Parietal lobe (tissue), 2 donors: ENCODE data around the gene EPB41L5. TPM values are rescaled to one million over a fixed set of nuclear protein-coding genes. Genes with fewer than 3 reads are reported as not detected.

Experiments
- small RNA-seq: library from RNA; depleted of rRNA; stranded (forward); fragments of <200 nt; gene quantifications from one replicate; pipeline ENCODE3, GENCODE V24; 2014; ENCODE audit warnings: low replicate concordance
- total RNA-seq: library from RNA; depleted of rRNA; stranded (reverse); fragments of >200 nt; gene quantifications from one replicate; pipeline ENCODE4 v1.2.3, GENCODE V29; 2014

Gene EPB41L5
- 126 TPM for total RNA-seq

DNA sequence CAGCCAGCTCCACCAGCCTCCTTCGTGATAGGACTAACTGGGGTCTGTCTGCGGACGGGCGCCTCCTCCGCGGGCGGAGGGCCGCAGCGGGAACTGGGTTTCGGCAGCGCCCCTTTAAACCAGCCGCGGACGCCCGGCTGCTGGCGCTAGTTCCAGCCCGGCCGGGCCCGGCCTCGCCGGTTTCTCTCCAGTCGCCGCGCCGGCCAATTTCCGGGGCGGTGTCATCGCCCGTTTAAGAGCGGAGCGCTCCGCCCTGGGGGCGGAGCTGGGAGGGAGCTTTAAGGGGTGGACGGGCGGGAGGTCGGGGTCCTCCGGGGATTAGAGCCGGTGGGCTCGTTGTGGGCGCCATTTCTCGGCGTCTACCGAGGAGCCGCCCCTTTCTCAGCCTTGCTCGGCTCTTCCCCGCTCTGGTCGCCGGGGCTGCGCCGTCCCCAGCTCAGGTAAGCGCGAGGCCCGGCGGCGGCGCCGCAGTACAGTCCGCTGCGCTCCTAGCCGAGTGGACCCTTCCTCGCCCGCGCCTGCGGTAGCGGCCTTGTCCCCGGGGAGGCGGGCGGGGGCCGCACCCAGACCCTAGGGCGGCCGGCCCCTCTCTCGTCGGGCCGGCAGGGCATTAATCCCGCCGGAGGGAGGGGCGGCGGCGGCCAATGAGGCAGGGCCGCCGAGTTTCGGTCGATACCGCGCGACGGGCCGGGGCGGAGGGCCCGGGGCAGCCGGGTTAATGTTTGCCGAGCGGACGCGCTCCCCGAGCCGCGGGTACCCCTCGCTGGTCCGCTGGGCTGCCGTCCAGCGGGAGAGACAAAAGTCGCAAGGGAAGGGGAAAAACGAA, at the start of gene EPB41L5:
EPB41L5 (plus strand) TSS at position 307 of the 826 bp plus-strand sequence. CDS start 6,008 bp downstream, outside the sequence.

GRCh38 chr2:120223034-120223912, 210.4 kb downstream of the EPB41L5 start, which contains the start of gene TMEM185B:
Gene TMEM185B (minus strand): TSS chr2:120223400. CDS start chr2:120222976, 424 bp downstream.

Small RNA genes lying within 50 kb of the gene (small RNA-seq; reads per million reads assigned to genes)
- gene MTND4LP14: not detected
- gene RF00019: not detected

Other genes starting within 250 kb of the EPB41L5 start
- gene TMEM185B, start 210.3 kb downstream of the EPB41L5 start, total RNA-seq: 20.0 TPM
- gene RALB, start 239.8 kb downstream of the EPB41L5 start, total RNA-seq: 26.9 TPM